HCT116 (cell line): ENCODE measurements around the gene C1QL4. TPM values are rescaled to one million over a fixed set of nuclear protein-coding genes. Genes with fewer than 3 reads are reported as not detected.

Source experiments
- ATAC-seq: fragments of 200-7000 bp; cut with Tn5 transposase; 2 replicates; pipeline ENCODE4 v1.9.1; 2020; ENCODE audit warnings: mild to moderate bottlenecking, moderate library complexity
- BruUV-seq: library from RNA; stranded (reverse); fragments of 400-500 nt; replicated peaks from 2 replicates; lab custom pipeline; 2021; lab: Mats Ljungman, UMichigan
- CTCF ChIA-PET: fragments of 300-600 bp; sonication (Branson Sonifier 250); formaldehyde crosslinking; loops from one replicate; lab custom pipeline; 2021; ENCODE audit warnings: antibody characterized with exemption; lab: Charles Lee
- POLR2A ChIA-PET: fragments of 300-600, 350-600 bp; sonication (Branson Sonifier 250); formaldehyde crosslinking; loops from one replicate; lab custom pipeline; 2021; ENCODE audit warnings: antibody characterized with exemption; lab: Charles Lee
- RAD21 ChIA-PET, 2 experiments: fragments of 300-600 bp; sonication (Branson Sonifier 250); formaldehyde crosslinking; loops; one replicate each; lab custom pipeline; 2023; ENCODE audit warnings: low total read pairs in 2 of 2; ENCODE audit not compliant: uncharacterized antibody in 2 of 2, unreplicated experiment in 2 of 2, low non-redundant PET in 1 of 2; lab: Charles Lee
- DNase-seq: peaks from one replicate; pipeline ENCODE4 v3.0.0-alpha.2; 2010; ENCODE audit warnings: low read depth, low spot score
- H2AFZ ChIP-seq: fragments of 200-600 bp; shearing (Covaris generic), sonication (generic); 2 replicates; pipeline ENCODE4 v1.6.1; 2017; ENCODE audit warnings: low read depth, mixed run types, mixed read lengths, antibody characterized with exemption, low read length; ENCODE audit not compliant: poor library complexity, severe bottlenecking
- H3K27ac ChIP-seq: 2 replicates; pipeline ENCODE4 v1.5.1; 2012; ENCODE audit warnings: low read depth, low read length
- H3K27me3 ChIP-seq: fragments of 200-600 bp; sonication (generic); 2 replicates; pipeline ENCODE4 v1.6.1; 2016; ENCODE audit warnings: mixed run types, low read length, mixed read lengths; ENCODE audit not compliant: insufficient read depth
- H3K36me3 ChIP-seq, 2 experiments: fragments of 200-500 bp in 1 of 2; fragments of 200-600 bp in 1 of 2; sonication (Bioruptor generic) in 1 of 2; sonication (generic) in 1 of 2; 2 replicates each; pipeline versions ENCODE4 v1.5.1 to v1.6.1; 2014 to 2016; ENCODE audit warnings: low read length in 2 of 2, inconsistent platforms in 1 of 2, mixed read lengths in 1 of 2, mixed run types in 1 of 2; ENCODE audit not compliant: insufficient read depth in 2 of 2, control insufficient read depth in 1 of 2
- H3K4me1 ChIP-seq, 2 experiments: fragments of 200-600 bp in 1 of 2; sonication (generic) in 1 of 2; 2 replicates each; pipeline versions ENCODE4 v1.5.1 to v1.6.1; 2012 to 2017; ENCODE audit warnings: low read length in 2 of 2, inconsistent platforms in 1 of 2, mild to moderate bottlenecking in 1 of 2, mixed read lengths in 1 of 2, mixed run types in 1 of 2, moderate library complexity in 1 of 2; ENCODE audit not compliant: insufficient read depth in 2 of 2, control insufficient read depth in 1 of 2
- H3K4me2 ChIP-seq: fragments of 200-600 bp; sonication (generic); 2 replicates; pipeline ENCODE4 v1.6.1; 2017; ENCODE audit warnings: mixed run types, low read length, mixed read lengths
- H3K4me3 ChIP-seq, 2 experiments: fragments of 200-600 bp in 1 of 2; sonication (generic) in 1 of 2; replicated peaks in 1 of 2; 2 replicates each; pipeline ENCODE4 v1.5.1; 2011 to 2016; ENCODE audit warnings: low read length in 2 of 2, control low read depth in 1 of 2, low read depth in 1 of 2, mild to moderate bottlenecking in 1 of 2, mixed read lengths in 1 of 2, mixed run types in 1 of 2
- H3K79me2 ChIP-seq: fragments of 200-600 bp; sonication (generic); 2 replicates; pipeline ENCODE4 v1.6.1; 2017; ENCODE audit warnings: mild to moderate bottlenecking, mixed run types, low read length, moderate library complexity, mixed read lengths; ENCODE audit not compliant: insufficient read depth
- H3K9ac ChIP-seq: fragments of 200-600 bp; sonication (generic); 2 replicates; pipeline ENCODE4 v1.6.1; 2016; ENCODE audit warnings: low read length, mixed read lengths
- H3K9me2 ChIP-seq: fragments of 200-600 bp; sonication (generic), shearing (Covaris generic); 2 replicates; pipeline ENCODE4 v1.6.1; 2017; ENCODE audit warnings: mixed run types, mild to moderate bottlenecking, moderate library complexity; ENCODE audit not compliant: insufficient read depth
- H3K9me3 ChIP-seq, 2 experiments: fragments of 200-500 bp in 1 of 2; fragments of 200-600 bp in 1 of 2; sonication (Bioruptor generic) in 1 of 2; sonication (generic) in 1 of 2; 2 replicates each; pipeline ENCODE4 v1.6.1; 2014 to 2017; ENCODE audit warnings: low read length in 2 of 2, mixed read lengths in 2 of 2, inconsistent platforms in 1 of 2, low read depth in 1 of 2, mild to moderate bottlenecking in 1 of 2, mixed run types in 1 of 2, moderate library complexity in 1 of 2; ENCODE audit not compliant: control insufficient read depth in 1 of 2, insufficient read depth in 1 of 2
- H4K20me1 ChIP-seq: fragments of 200-600 bp; sonication (generic), shearing (Covaris generic); 2 replicates; pipeline ENCODE4 v1.6.1; 2017; ENCODE audit warnings: mixed run types, mild to moderate bottlenecking, moderate library complexity; ENCODE audit not compliant: insufficient read depth
- ATF3 ChIP-seq: IDR thresholded peaks from 2 replicates; pipeline ENCODE4 v1.6.1; 2012
- ELF1 ChIP-seq: IDR thresholded peaks from 2 replicates; pipeline ENCODE4 v1.6.1; 2012; ENCODE audit warnings: low read depth, borderline replicate concordance
- POLR2AphosphoS5 ChIP-seq: IDR thresholded peaks from 2 replicates; pipeline ENCODE4 v1.6.1; 2011; ENCODE audit warnings: mild to moderate bottlenecking, low read depth, low read length, moderate library complexity
- SP1 ChIP-seq: IDR thresholded peaks from 2 replicates; pipeline ENCODE4 v1.6.1; 2012; ENCODE audit warnings: low read depth
- SRF ChIP-seq: IDR thresholded peaks from 2 replicates; pipeline ENCODE4 v1.6.1; 2012; ENCODE audit warnings: low read depth
- YY1 ChIP-seq: IDR thresholded peaks from 2 replicates; pipeline ENCODE4 v1.6.1; 2011; ENCODE audit warnings: low read length, low read depth, moderate library complexity, mild to moderate bottlenecking; ENCODE audit not compliant: insufficient replicate concordance; ENCODE audit errors: extremely low read depth
- intact Hi-C: fragments of 100-400 bp; cut with micrococcal nuclease; formaldehyde crosslinking; loops from 2 replicates; pipeline ENCODE4 v1.10.0; 2022
- total RNA-seq: library from RNA; stranded (reverse); gene quantifications from one replicate; pipeline ENCODE4 v1.2.1, GENCODE V29; 2021; ENCODE audit not compliant: unreplicated experiment

Gene C1QL4
- total RNA-seq, 1 experiment from 2014 or later: 8.1 TPM

GRCh38 chr12:49325606-49326005, 11.4 kb downstream of the C1QL4 start:
- Histone ChIP-seq H3K36me3 (peaks cover 14 to 33% of the 10 kb centered on the region in 2 experiments; a peak in 2 of 4 replicates), H3K4me3 (no peak overlapping the region), H3K79me2 (peaks cover 27% of the 10 kb centered on the region), H3K9ac (no peak overlapping the region), H3K27ac (no peak overlapping the region), H2AFZ (no peak overlapping the region), H3K9me3 (no peaks in the 10 kb centered on the region)
- RAD21 ChIA-PET: no interaction called here
- TF ChIP-seq YY1 (no peak), POLR2AphosphoS5 (0 out of 2 replicates have a peak, but pooled peaks have one; percentile 2), SP1 (no peak)
- TF ChIP-seq, all 23 proteins: peak for 1
- CTCF ChIA-PET: interaction anchor here (0.9 kb wide), 1 partner anchor 28 kb away, joined by 3 read pairs; no protein-coding TSS in a partner anchor
- H3K4me2 ChIP-seq: no peak overlapping the region
- no TSS peak for BruUV-seq
- intact Hi-C loops: no loop called here
- no peak for ATAC-seq
- H3K4me1 ChIP-seq: peaks cover 8 to 14% of the 10 kb centered on the region in 2 experiments
- no peaks in the 10 kb centered on the region for H3K27me3 ChIP-seq
- no peaks in the 10 kb centered on the region for H4K20me1 ChIP-seq
- no peaks in the 10 kb centered on the region for H3K9me2 ChIP-seq
- POLR2A ChIA-PET: no interaction called here
- no peak for DNase-seq

DNA sequence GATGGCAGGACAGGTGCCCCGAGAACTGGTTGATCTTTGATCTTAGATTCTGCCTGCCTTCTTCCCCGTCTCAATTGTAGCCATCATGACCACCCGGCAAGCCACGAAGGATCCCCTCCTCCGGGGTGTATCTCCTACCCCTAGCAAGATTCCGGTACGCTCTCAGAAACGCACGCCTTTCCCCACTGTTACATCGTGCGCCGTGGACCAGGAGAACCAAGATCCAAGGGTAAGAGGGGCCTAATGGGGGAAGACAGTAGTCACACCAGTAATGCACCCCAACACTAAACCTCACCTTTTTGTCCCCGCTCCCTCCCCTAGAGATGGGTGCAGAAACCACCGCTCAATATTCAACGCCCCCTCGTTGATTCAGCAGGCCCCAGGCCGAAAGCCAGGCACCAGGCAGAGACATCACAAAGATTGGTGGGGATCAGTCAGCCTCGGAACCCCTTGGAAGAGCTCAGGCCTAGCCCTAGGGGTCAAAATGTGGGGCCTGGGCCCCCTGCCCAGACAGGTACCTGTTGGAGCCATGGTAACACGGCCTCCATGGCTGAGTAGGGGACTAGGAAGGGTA, 13.4 kb downstream of the C1QL4 start:
- peaks cover 8 to 14% of the 10 kb centered on the region in 2 experiments for H3K4me1 ChIP-seq
- H4K20me1 ChIP-seq: no peaks in the 10 kb centered on the region
- H3K9ac ChIP-seq: peak overlapping the region; percentile 88
- BruUV-seq: TSS peak; percentile 85
- H3K27ac ChIP-seq: peak overlapping the region; percentile 70
- TF ChIP-seq SRF: no peak
- TF ChIP-seq ELF1: no peak
- no peak for TF ChIP-seq ATF3
- peak overlapping the region; percentile 93 for H3K4me2 ChIP-seq
- H3K9me2 ChIP-seq: no peaks in the 10 kb centered on the region
- H3K36me3 ChIP-seq: peaks cover 14 to 23% of the 10 kb centered on the region in 2 experiments; a peak in 2 of 4 replicates
- DNase-seq: no peak
- intact Hi-C loops: no loop called here
- CTCF ChIA-PET: interaction anchor here (1.0 to 3.4 kb wide), 8 partner anchors 8 to 314 kb away, joined by 3 to 45 read pairs (median 15); partner anchors contain the start of gene DNAJC22
- peak overlapping the region; percentile 72 to 99 for H3K4me3 ChIP-seq
- POLR2A ChIA-PET: interaction anchor here (1.2 to 2.0 kb wide), 7 partner anchors 8 to 231 kb away, joined by 4 to 22 read pairs (median 7); partner anchors contain the start of gene SPATS2
- H3K27me3 ChIP-seq: no peaks in the 10 kb centered on the region
- no peaks in the 10 kb centered on the region for H3K9me3 ChIP-seq
- H2AFZ ChIP-seq: no peak overlapping the region
- RAD21 ChIA-PET: no interaction called here
- ATAC-seq: no peak
- H3K79me2 ChIP-seq: peaks cover 27% of the 10 kb centered on the region
